WERI-Rb-1 (cell line): Measurements from ENCODE around the gene RNF141.

Source experiments
- DNase-seq: peaks from one replicate; pipeline ENCODE4 v3.0.0-alpha.2; 2020
- H3K27ac ChIP-seq: fragments of 250-450 bp; sonication (Bioruptor Pico); 2 replicates; pipeline ENCODE4 v1.5.1; 2020; ENCODE audit warnings: mild to moderate bottlenecking, moderate library complexity
- H3K27me3 ChIP-seq: fragments of 250-450 bp; sonication (Bioruptor Pico); 2 replicates; pipeline ENCODE4 v1.5.1; 2021; ENCODE audit warnings: mild to moderate bottlenecking, low read depth, moderate library complexity; ENCODE audit not compliant: insufficient read depth, severe bottlenecking
- H3K36me3 ChIP-seq: fragments of 250-450 bp; sonication (Bioruptor Pico); 2 replicates; pipeline ENCODE4 v1.5.1; 2020; ENCODE audit warnings: mild to moderate bottlenecking, moderate library complexity
- H3K4me3 ChIP-seq: 2 replicates; pipeline ENCODE4 v1.5.1; 2011; ENCODE audit warnings: low read depth, mild to moderate bottlenecking, control low read depth, low read length
- H3K9me3 ChIP-seq: fragments of 250-450 bp; sonication (Bioruptor Pico); 2 replicates; pipeline ENCODE4 v1.5.1; 2021; ENCODE audit warnings: mild to moderate bottlenecking, moderate library complexity; ENCODE audit not compliant: severe bottlenecking
- CTCF ChIP-seq: IDR thresholded peaks from 2 replicates; pipeline ENCODE4 v1.5.1; 2011; ENCODE audit warnings: low read depth, mild to moderate bottlenecking, control low read depth, inconsistent platforms, low read length

The RNF141 gene

DNA sequence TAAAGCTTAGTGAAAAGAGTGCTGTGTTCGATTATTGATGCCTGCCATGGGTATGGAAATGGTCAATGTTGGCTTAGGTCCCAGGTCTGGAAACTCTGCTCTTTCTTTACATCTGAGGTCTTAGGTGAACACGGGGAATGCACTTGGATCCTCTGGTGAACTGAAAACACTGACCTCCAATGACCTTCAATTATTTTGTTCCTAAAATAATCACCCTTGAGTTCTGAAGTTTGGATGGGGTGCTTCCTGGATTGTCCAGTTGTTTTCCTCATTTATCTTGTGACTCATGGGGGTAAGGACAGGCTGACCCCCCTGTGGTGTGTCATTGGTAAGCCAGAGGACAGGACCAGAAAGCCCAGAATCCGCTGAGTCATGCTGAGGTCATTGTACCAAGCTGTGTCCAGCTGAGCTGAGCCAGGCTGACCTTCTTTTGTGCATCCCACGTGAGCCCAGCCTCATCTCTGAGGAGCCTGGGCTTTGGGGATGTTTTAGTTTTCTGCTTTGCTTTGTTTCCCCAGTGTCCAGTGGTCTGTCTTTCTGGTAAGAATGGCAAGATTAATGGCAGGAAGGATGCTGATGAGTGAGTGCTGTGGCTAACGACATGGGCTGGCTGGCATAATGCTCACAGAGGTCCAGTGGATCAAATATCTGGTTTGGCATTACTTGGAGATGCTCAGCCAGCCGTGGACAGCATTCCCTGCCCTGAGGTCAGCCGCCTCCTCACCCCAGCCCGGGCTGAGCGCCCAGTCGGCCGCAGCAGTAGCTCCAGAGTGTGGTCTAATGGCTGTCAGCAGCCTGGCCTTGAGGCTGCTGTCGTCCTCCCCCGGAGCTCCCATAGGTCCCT, 50.4 kb downstream of the RNF141 start:
- no peak for TF ChIP-seq CTCF
- no peak for DNase-seq
- peaks cover 89% of the 10 kb centered on the region for H3K36me3 ChIP-seq
- no peak overlapping the region for H3K27ac ChIP-seq
- H3K9me3 ChIP-seq = peaks cover 6% of the 10 kb centered on the region
- H3K27me3 ChIP-seq = no peaks in the 10 kb centered on the region
- no peak overlapping the region for H3K4me3 ChIP-seq

- Histone ChIP-seq H3K27me3 (no peaks in the 10 kb centered on the region), H3K36me3 (peaks cover 89% of the 10 kb centered on the region), H3K27ac (no peak overlapping the region), H3K4me3 (no peak overlapping the region), H3K9me3 (peaks cover 6% of the 10 kb centered on the region)
- no peak for TF ChIP-seq CTCF
- no peak for DNase-seq
These were observed 51.0 kb downstream of the RNF141 start for GRCh38 chr11:10490032-10490397.

DNA sequence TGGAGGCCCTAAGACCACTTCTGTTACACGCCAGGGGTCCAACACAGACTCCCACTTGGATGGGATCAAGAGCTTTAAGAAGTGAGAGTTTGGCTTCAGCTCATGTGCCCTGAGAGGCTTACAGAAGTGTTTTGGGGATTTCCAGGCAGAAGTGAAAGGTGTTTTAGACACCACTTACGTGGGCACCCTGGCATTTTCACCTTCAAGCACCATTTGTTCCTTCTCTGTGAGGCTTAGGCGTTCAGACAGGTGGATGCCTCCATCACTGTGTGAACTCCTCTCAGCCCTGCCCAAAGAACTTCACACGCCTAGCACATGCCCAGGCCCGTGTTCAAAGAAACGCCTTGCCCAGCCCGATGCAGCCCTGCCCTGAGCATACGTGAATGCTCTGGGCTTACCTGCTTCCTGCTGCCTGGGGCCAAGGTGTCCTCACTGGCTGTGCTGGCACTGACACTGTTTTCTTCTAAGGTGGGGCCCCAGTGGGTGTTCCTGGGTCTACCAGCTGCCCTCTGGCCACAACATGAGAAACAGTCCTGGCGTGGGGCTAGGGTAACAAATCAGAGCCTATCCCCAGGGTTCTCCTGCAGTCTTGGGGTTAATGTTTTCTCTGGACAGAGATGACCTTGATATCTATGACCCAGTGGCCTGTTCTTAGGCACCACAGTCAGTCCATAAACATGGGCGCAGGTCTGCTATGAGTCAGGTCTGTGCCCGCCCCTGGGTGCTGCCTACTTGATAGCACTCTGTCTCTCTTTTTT, 51.9 kb downstream of the RNF141 start:
- Histone ChIP-seq H3K4me3 (no peak overlapping the region), H3K36me3 (peaks cover 88% of the 10 kb centered on the region), H3K27ac (no peak overlapping the region)

GRCh38 chr11:10488121-10488933, 52.7 kb downstream of the RNF141 start:
- Histone ChIP-seq H3K4me3 (no peak overlapping the region), H3K27ac (no peak overlapping the region), H3K27me3 (no peaks in the 10 kb centered on the region), H3K9me3 (peaks cover 6% of the 10 kb centered on the region), H3K36me3 (peaks cover 88% of the 10 kb centered on the region)
- DNase-seq = no peak
- TF ChIP-seq CTCF = no peak

More for the DNA sequence above, 51.9 kb downstream of the RNF141 start:
- TF ChIP-seq CTCF = no peak
- peaks cover 6% of the 10 kb centered on the region for H3K9me3 ChIP-seq
- no peaks in the 10 kb centered on the region for H3K27me3 ChIP-seq
- no peak for DNase-seq

- H3K9me3 ChIP-seq = peaks cover 1% of the 10 kb centered on the region
- peaks cover 88% of the 10 kb centered on the region for H3K36me3 ChIP-seq
- H3K27ac ChIP-seq = no peak overlapping the region
- no peaks in the 10 kb centered on the region for H3K27me3 ChIP-seq
- no peak overlapping the region for H3K4me3 ChIP-seq
- DNase-seq = no peak
- no peak for TF ChIP-seq CTCF
These were observed 53.9 kb downstream of the RNF141 start for GRCh38 chr11:10487002-10487647.
